ENCODE data around the gene DYRK1B.

DYRK1B gene

DNA sequence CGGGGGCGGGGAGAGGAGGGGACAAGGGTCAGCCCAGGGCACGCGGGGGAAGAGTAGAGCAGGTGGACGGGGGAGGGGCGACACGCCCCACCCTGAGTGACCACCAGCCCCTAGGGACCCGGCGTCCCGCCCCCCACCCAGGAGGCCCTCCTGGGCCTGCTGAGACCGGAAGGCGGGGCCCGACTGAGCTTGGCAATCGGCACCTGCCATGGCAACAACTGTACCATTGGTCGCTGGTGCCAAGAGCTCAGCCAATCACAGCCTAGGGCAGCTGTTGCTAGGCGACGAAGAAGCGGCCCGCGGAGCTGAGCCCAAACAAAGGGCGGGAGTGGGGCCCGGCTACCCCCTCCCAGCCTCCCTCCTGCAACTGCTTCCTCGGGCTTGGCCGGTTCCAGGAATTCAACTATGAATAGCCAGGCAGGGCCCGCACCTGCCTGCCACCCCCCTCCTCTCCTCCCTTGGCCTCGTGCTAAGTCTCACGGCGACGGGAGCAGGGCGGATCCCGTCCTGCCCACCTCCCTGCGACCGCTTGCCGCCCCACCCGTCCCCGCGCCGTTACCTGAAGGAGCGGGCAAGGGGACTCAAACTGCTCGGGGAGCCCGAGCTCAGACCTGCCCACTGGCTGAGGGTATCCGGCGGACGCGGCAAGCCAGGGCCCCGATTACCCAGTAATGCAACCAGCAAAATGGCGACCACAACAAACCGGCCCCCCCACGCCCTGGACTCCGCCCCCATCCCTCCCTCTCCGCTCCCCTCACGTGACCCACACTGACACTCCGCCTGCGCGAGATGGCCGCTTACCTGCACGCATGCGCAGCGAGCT, at the start of gene DYRK1B (continued):
- TF ChIP-seq ZNF169 (tag by site-specific recombination; IDR thresholded peaks at IDR 0.05), result peak; percentile 86; the same call in 1 of the 2 replicates
- peak; percentile 80 for TF ChIP-seq WT1 (tag by site-specific recombination; IDR thresholded peaks at IDR 0.05)
- TF ChIP-seq ZFHX2 (tag by site-specific recombination; conservative IDR thresholded peaks at IDR 0.05), result peak; percentile 97
- TF ChIP-seq ZNF585B (tag by site-specific recombination; IDR thresholded peaks at IDR 0.05), result no peak
- TF ChIP-seq KLF10 (tag by site-specific recombination; IDR thresholded peaks at IDR 0.05), result peak; percentile 96
- no peak for TF ChIP-seq ZNF555 (tag by site-specific recombination; conservative IDR thresholded peaks at IDR 0.05)
- no peak for TF ChIP-seq ZNF776 (tag by site-specific recombination; IDR thresholded peaks at IDR 0.05; ENCODE audit: borderline replicate concordance)
- TF ChIP-seq GLI2 (tag by site-specific recombination; IDR thresholded peaks at IDR 0.05; ENCODE audit: borderline replicate concordance, low read depth), result no peak
- TF ChIP-seq ZBTB21 (tag by site-specific recombination; IDR thresholded peaks at IDR 0.05), result peak; percentile 66
- TF ChIP-seq ZNF266 (tag by site-specific recombination; IDR thresholded peaks at IDR 0.05; ENCODE audit: low read depth), result no peak; the same call in 1 of the 2 replicates
- TF ChIP-seq ZNF544 (tag by site-specific recombination; IDR thresholded peaks at IDR 0.05), result no peak
- peak; percentile 52; the same call in 1 of the 2 replicates for TF ChIP-seq ZNF121 (tag by site-specific recombination; IDR thresholded peaks at IDR 0.05)
- TF ChIP-seq ZNF596 (tag by site-specific recombination; IDR thresholded peaks at IDR 0.05), result no peak; the same call in 1 of the 2 replicates
- no peak; the same call in 1 of the 2 replicates for TF ChIP-seq ZNF704 (tag by site-specific recombination; IDR thresholded peaks at IDR 0.05)
- no peak for TF ChIP-seq ZNF510 (tag by site-specific recombination; IDR thresholded peaks at IDR 0.05; ENCODE audit: insufficient replicate concordance)
- TF ChIP-seq ZBTB17 (tag by site-specific recombination; IDR thresholded peaks at IDR 0.05), result peak; percentile 97
- no peak for TF ChIP-seq ZNF664 (tag by site-specific recombination; IDR thresholded peaks at IDR 0.05)
- TF ChIP-seq ZNF560 (tag by site-specific recombination; IDR thresholded peaks at IDR 0.05; ENCODE audit: borderline replicate concordance), result no peak
- TF ChIP-seq ZNF174 (tag by site-specific recombination; IDR thresholded peaks at IDR 0.05), result no peak
- peak; percentile 81 for TF ChIP-seq PRDM4 (tag by site-specific recombination; IDR thresholded peaks at IDR 0.05)
- no peak for TF ChIP-seq ZBTB49 (tag by site-specific recombination; IDR thresholded peaks at IDR 0.05; ENCODE audit: low read depth)
- peak; percentile 90 for TF ChIP-seq REPIN1 (tag by site-specific recombination; IDR thresholded peaks at IDR 0.05; ENCODE audit: low read depth)
- TF ChIP-seq FEZF1 (tag by site-specific recombination; IDR thresholded peaks at IDR 0.05), result peak; percentile 60
- TF ChIP-seq ZNF366 (tag by site-specific recombination; conservative IDR thresholded peaks at IDR 0.05), result peak; percentile 85
- TF ChIP-seq ZNF239 (tag by site-specific recombination; IDR thresholded peaks at IDR 0.05), result peak; percentile 50; the same call in 1 of the 2 replicates
- peak; percentile 99 for TF ChIP-seq KLF16 (tag by site-specific recombination; IDR thresholded peaks at IDR 0.05)
- 0 out of 2 replicates have a peak, but pooled peaks have one; percentile 2 for TF ChIP-seq RBAK (tag by site-specific recombination; IDR thresholded peaks at IDR 0.05)
- peak; percentile 90; the same call in 1 of the 2 replicates for TF ChIP-seq ZNF610 (tag by site-specific recombination; IDR thresholded peaks at IDR 0.05; ENCODE audit: borderline replicate concordance)
- peak; percentile 36 for TF ChIP-seq ZNF623 (tag by site-specific recombination; IDR thresholded peaks at IDR 0.05)
- no peak for TF ChIP-seq SALL2 (tag by site-specific recombination; IDR thresholded peaks at IDR 0.05; ENCODE audit: borderline replicate concordance)
- TF ChIP-seq ZNF654 (tag by site-specific recombination; IDR thresholded peaks at IDR 0.05; ENCODE audit: low read depth), result no peak
- peak; percentile 89 for TF ChIP-seq BCL11B (tag by site-specific recombination; IDR thresholded peaks at IDR 0.05; ENCODE audit: low read depth)
- TF ChIP-seq OSR2 (tag by site-specific recombination; IDR thresholded peaks at IDR 0.05), result peak; percentile 86; the same call in 1 of the 2 replicates
- TF ChIP-seq ZNF843 (tag by site-specific recombination; IDR thresholded peaks at IDR 0.05), result peak; percentile 86
- TF ChIP-seq GFI1B (tag by site-specific recombination; IDR thresholded peaks at IDR 0.05), result peak; percentile 49; the same call in 1 of the 2 replicates
- TF ChIP-seq KLF8 (tag by site-specific recombination; IDR thresholded peaks at IDR 0.05), result peak; percentile 100
